Measurements from ENCODE around the gene FGF4. TPM values are rescaled to one million over a fixed set of nuclear protein-coding genes. Genes with fewer than 3 reads are reported as not detected.
A peak's percentile ranks its signal among the peaks of the same experiment; 100 is the strongest.

The FGF4 gene
- total RNA-seq, 2 donors from 2014 or later: not detected

- DNase-seq (ENCODE audit: low spot score): no peak
These were observed 28.6 kb upstream of the FGF4 start for GRCh38 chr11:69803604-69804218.

GRCh38 chr11:69803022-69803421, 27.9 kb upstream of the FGF4 start:
- Histone ChIP-seq H3K4me1 (no peaks in the 10 kb centered on the region), H3K4me3 (no peak overlapping the region), H3K9me3 (peaks cover 0 to 5% of the 10 kb centered on the region in 2 donors), H3K27ac (no peak overlapping the region), H3K27me3 (no peaks in the 10 kb centered on the region), H3K36me3 (no peaks in the 10 kb centered on the region)
- no peak for DNase-seq (ENCODE audit: low spot score)
- TF ChIP-seq, protein P1, sequence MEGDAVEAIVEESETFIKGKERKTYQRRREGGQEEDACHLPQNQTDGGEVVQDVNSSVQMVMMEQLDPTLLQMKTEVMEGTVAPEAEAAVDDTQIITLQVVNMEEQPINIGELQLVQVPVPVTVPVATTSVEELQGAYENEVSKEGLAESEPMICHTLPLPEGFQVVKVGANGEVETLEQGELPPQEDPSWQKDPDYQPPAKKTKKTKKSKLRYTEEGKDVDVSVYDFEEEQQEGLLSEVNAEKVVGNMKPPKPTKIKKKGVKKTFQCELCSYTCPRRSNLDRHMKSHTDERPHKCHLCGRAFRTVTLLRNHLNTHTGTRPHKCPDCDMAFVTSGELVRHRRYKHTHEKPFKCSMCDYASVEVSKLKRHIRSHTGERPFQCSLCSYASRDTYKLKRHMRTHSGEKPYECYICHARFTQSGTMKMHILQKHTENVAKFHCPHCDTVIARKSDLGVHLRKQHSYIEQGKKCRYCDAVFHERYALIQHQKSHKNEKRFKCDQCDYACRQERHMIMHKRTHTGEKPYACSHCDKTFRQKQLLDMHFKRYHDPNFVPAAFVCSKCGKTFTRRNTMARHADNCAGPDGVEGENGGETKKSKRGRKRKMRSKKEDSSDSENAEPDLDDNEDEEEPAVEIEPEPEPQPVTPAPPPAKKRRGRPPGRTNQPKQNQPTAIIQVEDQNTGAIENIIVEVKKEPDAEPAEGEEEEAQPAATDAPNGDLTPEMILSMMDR (IDR thresholded peaks at IDR 0.05): no peak

More at GRCh38 chr11:69803604-69804218, 28.6 kb upstream of the FGF4 start:
- Histone ChIP-seq H3K4me1 (no peaks in the 10 kb centered on the region), H3K9me3 (peaks cover 0 to 5% of the 10 kb centered on the region in 2 donors), H3K27me3 (no peaks in the 10 kb centered on the region), H3K4me3 (no peak overlapping the region), H3K36me3 (no peaks in the 10 kb centered on the region), H3K27ac (no peak overlapping the region)
- TF ChIP-seq, protein P1 (IDR thresholded peaks at IDR 0.05): no peak

DNA sequence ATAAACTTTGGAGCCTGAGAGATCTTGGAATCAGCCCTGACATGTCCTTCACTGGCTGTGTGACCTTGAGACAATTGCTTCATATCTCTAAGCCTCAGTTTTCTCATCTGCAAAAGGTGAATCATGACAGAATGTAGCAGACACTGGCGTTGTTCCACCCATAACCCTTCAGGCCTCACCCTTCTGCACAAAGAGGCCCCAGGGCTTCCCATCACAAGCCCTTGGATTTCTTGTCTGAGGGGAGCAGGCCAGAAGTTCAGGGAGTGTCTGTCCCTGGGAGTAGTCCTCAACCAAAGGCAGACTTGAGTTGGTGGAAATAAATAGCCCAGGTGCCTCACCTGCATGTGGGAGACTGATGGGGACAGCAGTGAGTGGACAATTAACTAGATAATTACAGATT, 27.4 kb upstream of the FGF4 start:
- H3K4me1 ChIP-seq: no peaks in the 10 kb centered on the region
- no peak overlapping the region for H3K4me3 ChIP-seq
- TF ChIP-seq, protein P1 (IDR thresholded peaks at IDR 0.05): no peak
- no peak for DNase-seq (ENCODE audit: low spot score)
- H3K27ac ChIP-seq: no peak overlapping the region
- no peaks in the 10 kb centered on the region for H3K36me3 ChIP-seq
- no peaks in the 10 kb centered on the region for H3K27me3 ChIP-seq
- peaks cover 0 to 5% of the 10 kb centered on the region in 2 donors for H3K9me3 ChIP-seq

DNA sequence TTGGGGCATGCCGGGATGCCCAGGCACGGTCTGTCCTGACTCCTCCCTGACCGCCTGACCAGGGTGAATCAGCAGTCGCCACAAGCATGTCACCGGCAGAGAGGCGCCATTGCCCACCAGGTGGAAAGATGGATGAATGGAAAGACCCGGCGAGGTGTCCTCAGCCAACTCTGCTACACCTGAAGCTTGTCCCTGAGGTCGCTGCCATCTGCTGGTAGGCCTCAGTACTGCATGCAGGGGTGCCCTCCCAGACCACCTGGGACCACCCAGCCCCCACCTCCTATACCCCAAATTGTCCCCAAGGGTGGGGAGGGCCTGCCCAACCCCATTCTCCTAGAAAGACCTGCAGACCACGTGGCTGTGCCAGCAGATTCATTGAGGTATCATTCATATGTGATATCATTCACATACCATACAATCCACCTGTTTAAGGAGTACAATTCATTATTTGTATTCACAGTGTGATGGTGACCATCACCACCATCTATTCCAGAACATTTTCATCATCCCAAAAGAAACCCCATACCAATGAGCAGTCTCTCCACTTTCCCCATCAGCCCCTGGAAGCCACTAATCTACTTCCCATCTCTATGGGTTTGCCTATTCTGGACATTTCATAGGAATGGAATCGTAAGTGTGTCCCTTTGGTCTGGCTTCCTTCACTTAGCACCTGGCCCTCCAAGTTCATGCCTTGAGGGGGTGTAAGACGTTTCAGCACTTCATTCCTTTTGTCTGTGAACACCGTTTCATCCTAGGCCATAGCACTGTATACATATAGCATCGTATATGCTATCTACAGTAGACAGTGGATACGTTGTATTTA, 26.6 kb upstream of the FGF4 start:
- TF ChIP-seq, protein P1 (IDR thresholded peaks at IDR 0.05): peak; percentile 16 to 63
- DNase-seq (ENCODE audit: low spot score): no peak
- no peaks in the 10 kb centered on the region for H3K4me1 ChIP-seq
- peaks cover 0 to 5% of the 10 kb centered on the region in 2 donors for H3K9me3 ChIP-seq
- H3K27ac ChIP-seq: no peak overlapping the region
- no peaks in the 10 kb centered on the region for H3K27me3 ChIP-seq
- no peaks in the 10 kb centered on the region for H3K36me3 ChIP-seq
- no peak overlapping the region for H3K4me3 ChIP-seq

DNA sequence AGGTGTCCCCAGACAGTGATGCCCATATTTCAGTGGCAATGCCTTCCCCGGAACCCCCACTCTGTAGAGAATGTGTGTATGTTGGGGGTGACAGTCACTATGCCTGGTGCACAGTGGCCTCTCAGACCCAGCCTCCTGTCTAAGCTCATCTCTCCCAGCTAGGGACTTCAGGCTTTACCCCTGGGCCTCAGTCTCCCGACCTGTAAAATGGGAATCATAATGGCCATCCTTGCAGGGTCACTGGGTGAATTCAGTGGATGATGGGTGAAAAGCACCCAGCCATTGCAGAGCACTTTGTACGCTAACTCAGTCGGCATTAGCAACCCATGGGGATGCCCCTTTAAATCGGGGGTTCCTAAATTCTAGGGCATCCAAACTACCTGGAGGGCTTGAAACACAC, 25.1 kb upstream of the FGF4 start:
- DNase-seq (ENCODE audit: low spot score): no peak
- H3K4me3 ChIP-seq: no peak overlapping the region
- TF ChIP-seq, protein P1 (IDR thresholded peaks at IDR 0.05): no peak
- H3K4me1 ChIP-seq: no peaks in the 10 kb centered on the region
- H3K27me3 ChIP-seq: no peaks in the 10 kb centered on the region
- no peak overlapping the region for H3K27ac ChIP-seq
- H3K36me3 ChIP-seq: no peaks in the 10 kb centered on the region
- peaks cover 0 to 5% of the 10 kb centered on the region in 2 donors for H3K9me3 ChIP-seq
